ENCODE data around the gene CISD3. TPM values are rescaled to one million over a fixed set of nuclear protein-coding genes. Genes with fewer than 3 reads are reported as not detected.

The CISD3 gene
- total and polyA plus RNA-seq, 4 donors = 4.5 to 152 (median 37.3) TPM

DNA sequence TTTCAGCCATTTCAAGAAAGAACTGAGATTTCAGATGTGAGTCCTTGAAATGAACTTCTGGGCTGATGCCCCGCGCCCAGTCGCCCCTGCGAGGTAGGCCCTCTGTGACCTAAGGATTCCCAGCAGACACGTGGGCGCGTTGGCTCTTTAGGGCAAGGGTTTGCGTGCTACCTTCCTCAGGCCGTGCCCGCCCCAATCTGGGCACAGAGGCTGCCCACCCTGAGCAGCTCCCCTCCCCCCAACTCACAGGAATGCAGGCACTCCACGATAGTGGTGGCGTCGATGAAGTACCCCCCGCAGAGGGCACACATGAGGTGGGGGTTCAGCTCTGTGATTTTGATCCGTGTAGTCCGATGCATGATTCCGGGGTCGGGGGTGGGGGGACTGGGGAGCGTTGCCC is 9.9 kb downstream of the CISD3 start:
- TF ChIP-seq FOXA2 (IDR thresholded peaks at IDR 0.05) (no peak), ZBTB33 (IDR thresholded peaks at IDR 0.05) (no peak), TAF1 (conservative IDR thresholded peaks at IDR 0.05) (no peak), HNF4A (conservative IDR thresholded peaks at IDR 0.05) (no peak), HNF4G (IDR thresholded peaks at IDR 0.05) (no peak), GABPA (IDR thresholded peaks at IDR 0.05 in 1 of 2, conservative IDR thresholded peaks at IDR 0.05 in 1 of 2) (no peak), NR2F2 (IDR thresholded peaks at IDR 0.05) (no peak), RAD21 (IDR thresholded peaks at IDR 0.05) (no peak)
- TF ChIP-seq, protein P1, sequence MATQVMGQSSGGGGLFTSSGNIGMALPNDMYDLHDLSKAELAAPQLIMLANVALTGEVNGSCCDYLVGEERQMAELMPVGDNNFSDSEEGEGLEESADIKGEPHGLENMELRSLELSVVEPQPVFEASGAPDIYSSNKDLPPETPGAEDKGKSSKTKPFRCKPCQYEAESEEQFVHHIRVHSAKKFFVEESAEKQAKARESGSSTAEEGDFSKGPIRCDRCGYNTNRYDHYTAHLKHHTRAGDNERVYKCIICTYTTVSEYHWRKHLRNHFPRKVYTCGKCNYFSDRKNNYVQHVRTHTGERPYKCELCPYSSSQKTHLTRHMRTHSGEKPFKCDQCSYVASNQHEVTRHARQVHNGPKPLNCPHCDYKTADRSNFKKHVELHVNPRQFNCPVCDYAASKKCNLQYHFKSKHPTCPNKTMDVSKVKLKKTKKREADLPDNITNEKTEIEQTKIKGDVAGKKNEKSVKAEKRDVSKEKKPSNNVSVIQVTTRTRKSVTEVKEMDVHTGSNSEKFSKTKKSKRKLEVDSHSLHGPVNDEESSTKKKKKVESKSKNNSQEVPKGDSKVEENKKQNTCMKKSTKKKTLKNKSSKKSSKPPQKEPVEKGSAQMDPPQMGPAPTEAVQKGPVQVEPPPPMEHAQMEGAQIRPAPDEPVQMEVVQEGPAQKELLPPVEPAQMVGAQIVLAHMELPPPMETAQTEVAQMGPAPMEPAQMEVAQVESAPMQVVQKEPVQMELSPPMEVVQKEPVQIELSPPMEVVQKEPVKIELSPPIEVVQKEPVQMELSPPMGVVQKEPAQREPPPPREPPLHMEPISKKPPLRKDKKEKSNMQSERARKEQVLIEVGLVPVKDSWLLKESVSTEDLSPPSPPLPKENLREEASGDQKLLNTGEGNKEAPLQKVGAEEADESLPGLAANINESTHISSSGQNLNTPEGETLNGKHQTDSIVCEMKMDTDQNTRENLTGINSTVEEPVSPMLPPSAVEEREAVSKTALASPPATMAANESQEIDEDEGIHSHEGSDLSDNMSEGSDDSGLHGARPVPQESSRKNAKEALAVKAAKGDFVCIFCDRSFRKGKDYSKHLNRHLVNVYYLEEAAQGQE (IDR thresholded peaks at IDR 0.05) = no peak
- TF ChIP-seq, protein P2, sequence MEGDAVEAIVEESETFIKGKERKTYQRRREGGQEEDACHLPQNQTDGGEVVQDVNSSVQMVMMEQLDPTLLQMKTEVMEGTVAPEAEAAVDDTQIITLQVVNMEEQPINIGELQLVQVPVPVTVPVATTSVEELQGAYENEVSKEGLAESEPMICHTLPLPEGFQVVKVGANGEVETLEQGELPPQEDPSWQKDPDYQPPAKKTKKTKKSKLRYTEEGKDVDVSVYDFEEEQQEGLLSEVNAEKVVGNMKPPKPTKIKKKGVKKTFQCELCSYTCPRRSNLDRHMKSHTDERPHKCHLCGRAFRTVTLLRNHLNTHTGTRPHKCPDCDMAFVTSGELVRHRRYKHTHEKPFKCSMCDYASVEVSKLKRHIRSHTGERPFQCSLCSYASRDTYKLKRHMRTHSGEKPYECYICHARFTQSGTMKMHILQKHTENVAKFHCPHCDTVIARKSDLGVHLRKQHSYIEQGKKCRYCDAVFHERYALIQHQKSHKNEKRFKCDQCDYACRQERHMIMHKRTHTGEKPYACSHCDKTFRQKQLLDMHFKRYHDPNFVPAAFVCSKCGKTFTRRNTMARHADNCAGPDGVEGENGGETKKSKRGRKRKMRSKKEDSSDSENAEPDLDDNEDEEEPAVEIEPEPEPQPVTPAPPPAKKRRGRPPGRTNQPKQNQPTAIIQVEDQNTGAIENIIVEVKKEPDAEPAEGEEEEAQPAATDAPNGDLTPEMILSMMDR (IDR thresholded peaks at IDR 0.05; ENCODE audit: low read depth, low read length, missing input control) = no peak
- no peaks in the 10 kb centered on the region for H3K9me3 ChIP-seq (ENCODE audit: control insufficient read depth in 4 of 4, low read length in 3 of 4)
- no peak overlapping the region for H3K4me3 ChIP-seq (ENCODE audit: low read depth in 1 of 3, low read length in 3 of 3)
- no peak overlapping the region for H3K9ac ChIP-seq (ENCODE audit: low read depth in 1 of 2, low read length in 2 of 2)
- H3K27me3 ChIP-seq (ENCODE audit: control insufficient read depth in 4 of 4, insufficient read depth in 4 of 4, low read length in 3 of 4) = no peaks in the 10 kb centered on the region
- H3K4me1 ChIP-seq (ENCODE audit: control insufficient read depth in 4 of 4, insufficient read depth in 4 of 4, low read length in 3 of 4) = peaks cover 3 to 17% (median 11%) of the 10 kb centered on the region in 4 donors
- no peaks in the 10 kb centered on the region for H3K36me3 ChIP-seq (ENCODE audit: control insufficient read depth in 4 of 4, insufficient read depth in 3 of 4, low read depth in 1 of 4, low read length in 3 of 4)
- WGBS = 93% methylated on average over 19 of the region's 19 CpGs
- no peak overlapping the region for H3K27ac ChIP-seq (ENCODE audit: low read depth in 1 of 2, low read length in 2 of 2)
- no peak for DNase-seq (ENCODE audit: low spot score)

DNA sequence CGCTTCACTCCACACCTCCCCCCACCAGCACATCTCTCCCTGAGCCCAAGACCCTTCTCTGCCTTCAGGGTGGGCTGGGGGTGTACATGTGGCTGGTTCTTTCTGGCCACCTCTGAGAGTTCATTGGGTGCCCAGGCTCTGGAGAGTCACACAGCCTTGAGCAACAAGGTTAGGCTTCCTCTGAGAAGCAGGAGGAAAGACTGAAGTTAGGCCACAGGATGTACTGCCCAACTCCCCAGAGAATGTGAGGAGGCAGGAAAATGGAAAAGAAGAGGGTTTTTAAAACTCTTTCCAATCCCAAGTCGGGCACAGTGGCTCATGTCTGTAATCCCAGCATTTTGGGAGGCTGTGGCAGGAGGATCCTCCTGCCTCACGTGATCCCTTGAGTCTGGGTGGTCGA is 10.7 kb downstream of the CISD3 start:
- no peak overlapping the region for H3K27ac ChIP-seq (ENCODE audit: low read depth in 1 of 2, low read length in 2 of 2)
- no peaks in the 10 kb centered on the region for H3K27me3 ChIP-seq (ENCODE audit: control insufficient read depth in 4 of 4, insufficient read depth in 4 of 4, low read length in 3 of 4)
- DNase-seq (ENCODE audit: low spot score) = no peak
- peaks cover 3 to 17% (median 11%) of the 10 kb centered on the region in 4 donors for H3K4me1 ChIP-seq (ENCODE audit: control insufficient read depth in 4 of 4, insufficient read depth in 4 of 4, low read length in 3 of 4)
- H3K36me3 ChIP-seq (ENCODE audit: control insufficient read depth in 4 of 4, insufficient read depth in 3 of 4, low read depth in 1 of 4, low read length in 3 of 4) = no peaks in the 10 kb centered on the region
- H3K9me3 ChIP-seq (ENCODE audit: control insufficient read depth in 4 of 4, low read length in 3 of 4) = no peaks in the 10 kb centered on the region
- TF ChIP-seq TAF1 (conservative IDR thresholded peaks at IDR 0.05) (no peak), YY1 (IDR thresholded peaks at IDR 0.05) (no peak), HNF4A (conservative IDR thresholded peaks at IDR 0.05) (no peak), FOXA2 (IDR thresholded peaks at IDR 0.05) (no peak), RXRA (IDR thresholded peaks at IDR 0.05) (no peak), FOXA1 (IDR thresholded peaks at IDR 0.05) (no peak), HNF4G (IDR thresholded peaks at IDR 0.05) (no peak), ZBTB33 (IDR thresholded peaks at IDR 0.05) (no peak), EGR1 (IDR thresholded peaks at IDR 0.05; ENCODE audit: low read depth in 2 of 2) (no peak), RAD21 (IDR thresholded peaks at IDR 0.05) (no peak), JUND (IDR thresholded peaks at IDR 0.05) (no peak), SP1 (IDR thresholded peaks at IDR 0.05) (no peak), GABPA (IDR thresholded peaks at IDR 0.05 in 1 of 2, conservative IDR thresholded peaks at IDR 0.05 in 1 of 2) (no peak), MAX (IDR thresholded peaks at IDR 0.05) (no peak)
- TF ChIP-seq, protein P1 (IDR thresholded peaks at IDR 0.05) = no peak
- 85% methylated on average over 4 of the region's 4 CpGs for WGBS
- no peak overlapping the region for H3K4me3 ChIP-seq (ENCODE audit: low read depth in 1 of 3, low read length in 3 of 3)
- H3K9ac ChIP-seq (ENCODE audit: low read depth in 1 of 2, low read length in 2 of 2) = no peak overlapping the region

Data from liver (tissue), 9 donors.